Left renal pelvis (tissue), 4 donors: ENCODE results near the gene BORCS8. TPM values are rescaled to one million over a fixed set of nuclear protein-coding genes. Genes with fewer than 3 reads are reported as not detected.
"Not testable (repeated sequence)": the region's sequence is repeated elsewhere in the genome, so short reads cannot be mapped to it uniquely, and the experiment has no call there.

Experiments used
- DNase-seq, 4 donors: peaks; one replicate each; pipeline ENCODE4 v3.0.0-alpha.2; 2013; ENCODE audit warnings: low read depth in 4 of 4, low spot score in 3 of 4
- polyA plus RNA-seq, 4 donors: library from polyadenylated mRNA; unstranded; fragments of 120-200 nt; gene quantifications; one replicate each; pipeline ENCODE4 v1.2.1, GENCODE V29; 2013; ENCODE audit not compliant: insufficient read length in 4 of 4

BORCS8 gene
- 10 to 100 TPM; 13.3 to 24.9 (median 14.0) TPM for polyA plus RNA-seq

DNA sequence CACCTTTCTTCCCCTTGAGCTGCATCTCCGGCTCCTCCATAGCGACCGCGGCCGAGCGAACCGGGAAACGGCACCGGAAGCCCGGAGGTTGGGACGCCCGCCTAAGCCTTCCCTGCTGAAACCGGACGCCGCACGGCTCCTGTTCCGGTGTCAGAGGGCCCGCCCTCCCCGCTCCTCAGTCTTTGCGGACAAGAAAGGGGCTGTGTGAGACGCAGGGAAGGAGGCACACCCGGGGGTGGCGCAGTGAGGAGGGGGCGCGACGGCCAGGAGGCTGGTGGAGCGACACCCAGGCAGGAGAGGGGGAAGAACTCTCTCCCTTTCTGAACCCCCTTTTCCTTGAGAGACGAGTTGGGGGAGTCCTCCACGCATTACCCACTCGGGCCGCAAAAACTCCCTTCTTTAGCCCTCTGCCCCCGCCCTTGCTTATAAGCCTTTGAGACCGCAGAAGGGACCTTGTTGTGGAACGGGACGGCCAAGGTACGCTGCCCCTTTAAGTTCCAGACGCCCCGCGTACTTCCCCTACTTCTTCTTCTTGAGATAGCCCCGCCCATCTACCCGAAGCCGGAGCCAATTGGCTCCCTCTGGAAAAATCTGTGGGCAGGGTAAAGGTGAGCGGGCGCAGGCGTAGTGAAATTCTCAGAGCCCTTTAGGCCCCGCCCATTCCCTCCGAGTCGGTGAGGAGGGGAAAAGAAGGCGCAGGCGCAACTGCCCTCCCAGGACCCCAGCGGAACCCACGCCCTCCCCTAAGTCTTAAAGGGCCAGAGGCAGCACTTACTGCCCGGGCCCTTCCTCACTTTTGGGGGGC, at the start of gene BORCS8, which contains the start of gene RFXANK:
Gene BORCS8 (minus strand): TSS at position 75 of the 805 bp plus-strand sequence. CDS start 35 bp downstream, at position 40.
Gene RFXANK (plus strand): TSS at position 181 of the 805 bp plus-strand sequence. CDS start 1,689 bp downstream, outside the sequence.
- peak; percentile 98 to 100 (median 100) for DNase-seq

GRCh38 chr19:19240476-19240875, 48.5 kb upstream of the BORCS8 start:
- DNase-seq = no peak

- DNase-seq = no peak
These were observed 47.7 kb upstream of the BORCS8 start for GRCh38 chr19:19239675-19240074.

DNA sequence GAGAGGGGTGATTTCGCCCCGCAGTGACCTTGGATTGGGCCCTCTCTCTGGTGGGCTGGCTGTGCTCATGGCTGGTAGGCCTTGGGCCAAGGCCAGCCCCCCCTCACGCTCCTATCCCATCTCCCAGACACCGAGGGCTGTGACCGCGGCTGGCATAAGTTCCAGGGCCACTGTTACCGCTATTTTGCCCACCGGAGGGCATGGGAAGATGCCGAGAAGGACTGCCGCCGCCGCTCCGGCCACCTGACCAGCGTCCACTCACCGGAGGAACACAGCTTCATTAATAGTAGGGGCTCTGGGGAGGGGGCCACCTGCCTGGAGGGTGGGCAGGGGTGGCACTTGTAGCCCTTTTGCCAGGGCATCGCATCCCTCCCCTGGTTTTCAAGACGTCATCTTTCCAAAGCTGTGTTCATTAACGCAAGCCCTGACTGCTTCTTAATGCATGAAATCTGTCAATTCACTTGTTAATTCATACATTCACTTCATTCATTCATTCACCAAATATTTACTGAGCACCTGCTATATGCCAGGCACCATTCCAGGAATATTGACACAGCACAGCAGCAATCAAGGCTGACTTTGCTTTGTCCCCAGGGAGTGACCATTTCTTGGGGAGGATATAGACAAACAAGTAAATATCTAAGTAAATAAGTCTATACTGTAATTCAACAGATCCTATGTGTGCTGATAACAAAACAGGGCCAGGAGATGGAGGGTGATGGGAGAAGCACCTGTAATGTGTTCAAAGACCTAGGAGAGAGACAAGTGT, 46.4 kb upstream of the BORCS8 start:
- DNase-seq = no peak

DNA sequence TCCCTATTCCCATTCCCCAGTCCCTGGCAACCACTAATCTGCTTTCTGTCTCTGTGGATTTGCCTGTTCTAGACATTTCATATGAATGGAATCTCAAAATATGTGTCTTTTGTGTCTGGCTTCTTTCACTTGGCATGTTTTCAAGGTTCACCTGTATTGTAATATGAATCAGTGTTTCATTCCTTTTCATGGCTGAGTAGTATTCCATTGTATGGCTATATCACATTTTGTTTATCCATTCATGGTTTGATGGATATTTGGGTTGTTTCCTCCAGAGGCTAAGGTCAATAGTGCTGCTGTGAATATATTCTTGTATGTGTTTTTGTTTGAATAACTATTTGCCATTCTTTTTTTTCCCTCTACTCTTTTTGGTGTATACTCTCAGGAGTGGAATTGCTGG, 44.2 kb upstream of the BORCS8 start:
- DNase-seq = no peak

GRCh38 chr19:19234220-19234816, 42.4 kb upstream of the BORCS8 start:
- DNase-seq = no peak

DNA sequence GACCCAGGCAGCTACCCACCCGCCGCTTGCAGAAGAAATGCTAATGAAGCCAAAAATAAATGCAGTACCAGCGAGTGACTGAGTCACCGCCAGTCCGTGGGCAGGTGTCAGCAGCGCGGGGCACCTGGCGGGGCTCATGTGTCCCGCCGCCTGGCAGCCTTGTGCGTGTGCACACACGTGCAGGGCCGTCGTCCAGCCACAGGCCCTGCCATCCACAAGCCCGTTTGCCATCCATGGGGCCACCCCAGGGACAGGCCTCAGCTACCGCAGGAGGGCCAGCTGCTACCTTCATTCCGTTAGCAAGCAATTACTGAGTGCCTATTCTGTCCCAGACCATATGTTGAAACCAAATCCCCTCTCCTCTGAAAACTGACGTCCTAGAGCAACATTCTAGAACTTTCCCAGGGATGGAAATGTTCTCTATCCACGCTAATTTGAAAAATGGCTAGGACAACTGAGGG, 40.3 kb upstream of the BORCS8 start:
- DNase-seq = no peak

GRCh38 chr19:19230999-19231398, 39.0 kb upstream of the BORCS8 start:
- DNase-seq = no peak

DNA sequence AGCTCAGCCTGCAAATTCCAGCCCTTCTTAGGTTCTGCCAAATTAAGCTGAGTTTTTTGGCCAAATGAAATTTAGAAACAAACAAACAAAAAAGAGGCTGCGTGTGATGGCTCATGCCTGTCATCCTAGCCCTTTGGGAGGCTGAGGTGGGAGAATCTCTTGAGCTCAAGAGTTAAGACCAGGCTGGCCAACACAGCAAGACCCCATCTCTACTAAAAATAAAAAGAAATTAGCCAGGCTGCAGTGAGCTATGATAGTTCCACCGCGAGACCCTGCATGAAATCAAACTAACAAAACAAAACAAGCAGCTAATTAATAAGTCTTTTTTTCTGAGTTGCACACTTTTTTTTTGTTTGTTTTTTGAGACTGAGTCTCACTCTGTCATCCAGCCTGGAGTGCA, 37.7 kb upstream of the BORCS8 start:
- no peak for DNase-seq

DNA sequence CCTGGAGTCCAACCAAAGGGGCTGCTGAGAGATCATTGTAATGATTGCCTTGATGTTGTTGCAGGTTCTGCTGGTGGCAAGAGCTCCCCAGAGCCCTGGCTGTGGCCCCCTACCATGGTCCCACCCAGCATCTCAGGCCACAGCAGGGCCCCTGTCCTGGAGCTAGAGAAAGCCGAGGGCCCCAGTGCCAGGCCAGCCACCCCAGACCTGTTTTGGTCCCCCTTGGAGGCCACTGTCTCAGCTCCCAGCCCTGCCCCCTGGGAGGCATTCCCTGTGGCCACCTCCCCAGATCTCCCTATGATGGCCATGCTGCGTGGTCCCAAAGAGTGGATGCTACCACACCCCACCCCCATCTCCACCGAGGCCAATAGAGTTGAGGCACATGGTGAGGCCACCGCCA, 35.3 kb upstream of the BORCS8 start:
- DNase-seq = no peak

GRCh38 chr19:19226663-19227062, 34.7 kb upstream of the BORCS8 start:
- no peak for DNase-seq

DNA sequence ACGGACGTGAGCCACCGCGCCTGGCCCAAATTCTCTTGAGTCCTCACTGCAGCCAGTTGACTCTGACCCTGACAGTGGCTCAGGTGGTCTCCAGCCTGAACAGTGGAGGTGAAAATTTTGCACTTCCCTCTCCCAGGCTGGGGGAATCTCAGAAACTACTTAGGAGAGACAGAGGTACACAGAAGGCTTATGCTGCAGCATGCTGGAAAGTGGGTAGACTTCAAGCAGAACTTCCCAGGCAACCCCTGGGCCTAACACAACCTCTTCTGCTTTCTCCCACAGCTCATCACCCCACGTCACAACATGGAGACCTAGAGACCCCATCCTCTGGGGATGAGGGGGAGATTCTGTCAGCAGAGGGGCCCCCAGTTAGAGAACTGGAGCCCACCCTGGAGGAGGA, 34.3 kb upstream of the BORCS8 start:
- DNase-seq = no peak

DNA sequence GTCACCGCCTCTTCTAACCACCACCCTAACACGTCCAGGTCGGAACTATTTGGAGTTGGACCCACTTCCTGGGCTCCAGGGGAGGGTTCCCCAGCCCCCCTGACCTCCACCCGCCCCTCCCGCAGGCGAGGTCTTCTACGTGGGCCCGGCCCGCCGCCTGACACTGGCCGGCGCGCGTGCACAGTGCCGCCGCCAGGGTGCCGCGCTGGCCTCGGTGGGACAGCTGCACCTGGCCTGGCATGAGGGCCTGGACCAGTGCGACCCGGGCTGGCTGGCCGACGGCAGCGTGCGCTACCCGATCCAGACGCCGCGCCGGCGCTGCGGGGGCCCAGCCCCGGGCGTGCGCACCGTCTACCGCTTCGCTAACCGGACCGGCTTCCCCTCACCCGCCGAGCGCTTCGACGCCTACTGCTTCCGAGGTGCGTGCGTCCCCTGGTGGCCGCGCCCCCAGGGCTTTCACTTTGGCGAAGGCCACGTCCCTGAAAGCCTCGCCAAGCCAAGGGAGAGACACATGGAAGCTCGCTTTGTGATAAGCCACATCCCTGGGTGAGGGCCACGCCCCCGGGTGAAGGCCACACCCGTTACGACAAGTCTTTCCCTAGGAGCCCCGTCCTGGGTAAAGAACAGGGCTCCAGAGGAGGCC, 33.0 kb upstream of the BORCS8 start:
- DNase-seq = peak in 1 of 4 donors; percentile 29

DNA sequence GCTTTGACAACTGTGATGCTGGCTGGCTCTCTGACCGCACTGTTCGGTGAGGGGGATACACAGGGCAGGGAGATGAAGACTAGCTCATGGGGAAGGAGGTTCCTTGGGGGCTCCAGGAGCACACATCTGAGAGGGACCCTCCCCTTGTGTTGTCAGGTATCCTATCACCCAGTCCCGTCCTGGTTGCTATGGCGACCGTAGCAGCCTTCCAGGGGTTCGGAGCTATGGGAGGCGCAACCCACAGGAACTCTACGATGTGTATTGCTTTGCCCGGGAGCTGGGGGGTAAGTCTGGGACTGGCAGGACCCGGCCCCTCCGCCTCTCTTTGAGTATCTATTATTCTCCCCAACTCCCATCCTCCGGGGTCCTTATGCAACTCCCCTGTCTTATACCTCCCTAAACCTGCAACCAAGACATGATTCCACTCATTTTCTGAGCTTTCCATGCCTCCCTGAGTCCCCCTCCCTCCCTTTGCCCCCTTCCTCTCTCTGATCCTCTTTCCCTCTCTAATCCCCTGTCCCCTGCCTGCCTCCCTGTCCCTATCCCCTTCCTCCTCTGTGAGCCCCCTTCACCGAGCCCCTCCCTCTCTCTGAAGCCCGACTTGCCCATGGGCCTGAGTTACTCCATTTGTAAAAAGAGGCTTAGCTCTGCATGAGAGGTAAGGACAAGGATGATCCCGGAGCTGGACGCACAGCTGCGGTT, 32.3 kb upstream of the BORCS8 start:
- no peak for DNase-seq

DNA sequence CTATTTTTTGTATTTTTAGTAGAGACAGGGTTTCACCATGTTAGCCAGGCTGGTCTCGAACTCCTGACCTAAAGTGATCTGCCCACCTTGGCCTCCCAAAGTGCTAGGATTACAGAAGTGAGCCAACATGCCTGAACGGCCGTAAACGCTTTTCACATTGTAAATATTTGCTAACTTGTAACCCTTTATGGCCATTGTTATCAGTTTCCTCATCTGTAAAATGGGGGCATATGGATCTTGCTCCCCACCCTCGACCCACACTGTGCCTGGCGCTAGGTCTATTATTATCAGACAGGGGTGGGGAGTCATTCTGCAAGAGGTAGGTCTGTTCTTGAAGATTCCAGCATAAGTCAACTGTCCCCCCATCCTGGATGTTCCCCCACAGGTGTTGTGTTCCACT, 31.7 kb upstream of the BORCS8 start:
- DNase-seq = no peak

- DNase-seq = no peak
These were observed 31.1 kb upstream of the BORCS8 start for GRCh38 chr19:19223060-19223459.

DNA sequence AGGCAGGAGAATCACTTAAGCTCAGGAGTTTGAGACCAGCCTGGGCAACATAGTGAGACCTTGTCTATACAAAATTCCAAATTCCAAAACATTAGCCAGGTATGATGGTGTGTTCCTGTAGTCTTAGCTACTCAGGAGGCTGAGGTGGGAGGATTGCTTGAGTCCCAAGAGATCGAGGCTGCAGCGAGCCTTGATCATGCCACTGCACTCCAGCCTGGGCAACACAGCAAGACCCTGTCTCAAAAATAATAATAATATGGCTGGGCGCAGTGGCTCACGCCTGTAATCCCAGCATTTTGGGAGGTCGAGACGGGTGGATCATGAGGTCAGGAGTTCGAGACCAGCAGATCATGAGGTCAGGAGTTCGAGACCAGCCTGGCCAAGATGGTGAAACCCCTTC, 29.0 kb upstream of the BORCS8 start:
- not testable (repeated sequence) for DNase-seq

- DNase-seq = no peak
These were observed 27.0 kb upstream of the BORCS8 start for GRCh38 chr19:19218911-19219310.

- no peak for DNase-seq
These were observed 25.1 kb upstream of the BORCS8 start for GRCh38 chr19:19217099-19217498.

DNA sequence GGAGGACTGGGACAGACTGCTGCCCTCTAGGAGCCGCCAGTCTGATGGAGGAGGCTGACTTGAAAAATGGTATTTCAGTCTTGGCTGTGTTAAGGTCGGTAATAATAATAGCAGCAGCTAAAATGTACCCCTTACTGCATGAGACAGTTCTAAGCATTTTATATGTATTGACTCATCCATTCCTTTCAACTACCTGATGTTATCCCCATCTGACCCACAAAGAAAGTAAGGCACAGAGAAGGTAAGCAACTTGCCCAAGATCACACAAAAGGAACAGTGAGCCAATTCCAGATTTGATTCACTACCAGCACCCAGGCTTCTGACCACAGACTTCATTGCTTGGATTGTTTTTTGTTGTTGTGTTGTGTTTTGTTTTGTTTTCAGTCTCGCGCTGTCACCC, 23.8 kb upstream of the BORCS8 start:
- no peak for DNase-seq
